PC-3 (cell line): ENCODE data around the gene UQCC2.

Source experiments
- EZH2 ChIP-seq: fragments of 300-600 bp; sonication (generic); IDR thresholded peaks from one replicate; pipeline ENCODE4 v1.6.1; 2017; ENCODE audit warnings: antibody characterized with exemption, mild to moderate bottlenecking, low read length; ENCODE audit not compliant: unreplicated experiment
- EZH2phosphoT487 ChIP-seq: fragments of 300-600 bp; sonication (generic); IDR thresholded peaks from 2 replicates; pipeline ENCODE4 v1.6.1; 2018; ENCODE audit warnings: mild to moderate bottlenecking, antibody characterized with exemption, low read length, borderline replicate concordance
- TF ChIP-seq, protein P1 (sequence below): fragments of 300-600 bp; sonication (generic); conservative IDR thresholded peaks from 2 replicates; pipeline ENCODE4 v1.5.1; 2017; ENCODE audit warnings: antibody characterized with exemption, low read depth, mild to moderate bottlenecking, low read length

DNA sequence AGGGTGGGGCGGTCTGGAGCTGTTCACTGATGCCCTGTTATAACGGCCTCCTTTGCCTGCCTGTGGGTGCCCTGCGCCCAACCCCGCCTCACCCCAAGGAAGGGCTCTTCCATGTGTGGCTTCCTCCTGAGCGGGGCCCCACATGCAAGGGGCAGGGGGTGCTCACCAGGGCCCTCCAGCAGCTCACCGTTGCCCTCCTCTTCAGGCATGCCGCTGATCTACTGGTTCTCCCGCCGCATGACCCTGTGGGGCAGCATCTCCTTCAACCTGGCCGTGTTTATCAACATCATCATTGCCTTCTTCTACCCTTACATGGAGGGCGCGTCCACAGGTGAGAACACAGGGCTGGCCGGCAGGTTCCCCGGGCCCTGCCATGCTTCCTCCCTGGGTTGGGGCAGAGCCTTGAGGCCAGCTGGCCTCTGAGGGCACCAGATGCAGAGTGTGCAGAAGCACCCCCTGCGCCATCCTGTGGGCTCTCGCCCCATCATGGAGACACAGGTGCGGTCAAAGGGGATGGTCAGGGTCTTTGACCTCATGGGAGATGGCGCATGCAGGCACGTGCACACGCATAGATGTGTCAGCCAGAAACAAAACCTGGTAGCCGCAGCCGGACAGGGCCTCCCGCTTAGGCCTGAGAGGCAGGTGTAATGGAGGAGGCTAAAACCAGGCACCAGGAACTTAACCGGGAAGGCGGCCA is 22.9 kb downstream of the UQCC2 start:
- TF ChIP-seq, protein P1, sequence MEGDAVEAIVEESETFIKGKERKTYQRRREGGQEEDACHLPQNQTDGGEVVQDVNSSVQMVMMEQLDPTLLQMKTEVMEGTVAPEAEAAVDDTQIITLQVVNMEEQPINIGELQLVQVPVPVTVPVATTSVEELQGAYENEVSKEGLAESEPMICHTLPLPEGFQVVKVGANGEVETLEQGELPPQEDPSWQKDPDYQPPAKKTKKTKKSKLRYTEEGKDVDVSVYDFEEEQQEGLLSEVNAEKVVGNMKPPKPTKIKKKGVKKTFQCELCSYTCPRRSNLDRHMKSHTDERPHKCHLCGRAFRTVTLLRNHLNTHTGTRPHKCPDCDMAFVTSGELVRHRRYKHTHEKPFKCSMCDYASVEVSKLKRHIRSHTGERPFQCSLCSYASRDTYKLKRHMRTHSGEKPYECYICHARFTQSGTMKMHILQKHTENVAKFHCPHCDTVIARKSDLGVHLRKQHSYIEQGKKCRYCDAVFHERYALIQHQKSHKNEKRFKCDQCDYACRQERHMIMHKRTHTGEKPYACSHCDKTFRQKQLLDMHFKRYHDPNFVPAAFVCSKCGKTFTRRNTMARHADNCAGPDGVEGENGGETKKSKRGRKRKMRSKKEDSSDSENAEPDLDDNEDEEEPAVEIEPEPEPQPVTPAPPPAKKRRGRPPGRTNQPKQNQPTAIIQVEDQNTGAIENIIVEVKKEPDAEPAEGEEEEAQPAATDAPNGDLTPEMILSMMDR: no peak
- TF ChIP-seq EZH2 (no peak), EZH2phosphoT487 (no peak)
